ENCODE results near the gene PHF21A.
A peak's percentile ranks its signal among the peaks of the same experiment; 100 is the strongest.

The PHF21A gene

GRCh38 chr11:45968901-45969300, 152.4 kb downstream of the PHF21A start:
- no peak for TF ChIP-seq POLR2AphosphoS5 (IDR thresholded peaks at IDR 0.05; ENCODE audit: low read depth, low read length)
- no peak for TF ChIP-seq TAF1 (IDR thresholded peaks at IDR 0.05; ENCODE audit: borderline replicate concordance, insufficient read depth, low read length)
- no peak for TF ChIP-seq FOXP2 (optimal IDR thresholded peaks at IDR 0.05; ENCODE audit: borderline replicate concordance, extremely low read depth, extremely low read length, insufficient read depth)
- TF ChIP-seq SIN3A (IDR thresholded peaks at IDR 0.05; ENCODE audit: borderline replicate concordance, insufficient read depth, low read length): no peak
- TF ChIP-seq REST (IDR thresholded peaks at IDR 0.05; ENCODE audit: insufficient read depth in 1 of 2, low read depth in 2 of 2, low read length in 2 of 2): no peak

GRCh38 chr11:45967506-45967905, 153.7 kb downstream of the PHF21A start:
- TF ChIP-seq FOXP2 (optimal IDR thresholded peaks at IDR 0.05; ENCODE audit: borderline replicate concordance, extremely low read depth, extremely low read length, insufficient read depth): no peak
- no peak for TF ChIP-seq REST (IDR thresholded peaks at IDR 0.05; ENCODE audit: insufficient read depth in 1 of 2, low read depth in 2 of 2, low read length in 2 of 2)
- TF ChIP-seq SIN3A (IDR thresholded peaks at IDR 0.05; ENCODE audit: borderline replicate concordance, insufficient read depth, low read length): no peak
- no peak for TF ChIP-seq TAF1 (IDR thresholded peaks at IDR 0.05; ENCODE audit: borderline replicate concordance, insufficient read depth, low read length)
- TF ChIP-seq POLR2AphosphoS5 (IDR thresholded peaks at IDR 0.05; ENCODE audit: low read depth, low read length): no peak

- 0 out of 4 replicates have a peak, but pooled peaks of 1 of the 2 experiments have one; percentile 18 for TF ChIP-seq REST (IDR thresholded peaks at IDR 0.05; ENCODE audit: insufficient read depth in 1 of 2, low read depth in 2 of 2, low read length in 2 of 2)
- TF ChIP-seq TAF1 (IDR thresholded peaks at IDR 0.05; ENCODE audit: borderline replicate concordance, insufficient read depth, low read length): no peak
- no peak for TF ChIP-seq POLR2AphosphoS5 (IDR thresholded peaks at IDR 0.05; ENCODE audit: low read depth, low read length)
- TF ChIP-seq SIN3A (IDR thresholded peaks at IDR 0.05; ENCODE audit: borderline replicate concordance, insufficient read depth, low read length): 0 out of 2 replicates have a peak, but pooled peaks have one; percentile 36
- peak; percentile 26 for TF ChIP-seq FOXP2 (optimal IDR thresholded peaks at IDR 0.05; ENCODE audit: borderline replicate concordance, extremely low read depth, extremely low read length, insufficient read depth)
These were observed 156.3 kb downstream of the PHF21A start for GRCh38 chr11:45964911-45965389.

GRCh38 chr11:45961751-45962240, 159.5 kb downstream of the PHF21A start:
- TF ChIP-seq TAF1 (IDR thresholded peaks at IDR 0.05; ENCODE audit: borderline replicate concordance, insufficient read depth, low read length): no peak

- TF ChIP-seq FOXP2 (optimal IDR thresholded peaks at IDR 0.05; ENCODE audit: borderline replicate concordance, extremely low read depth, extremely low read length, insufficient read depth) (no peak), TAF1 (IDR thresholded peaks at IDR 0.05; ENCODE audit: borderline replicate concordance, insufficient read depth, low read length) (no peak), REST (IDR thresholded peaks at IDR 0.05; ENCODE audit: insufficient read depth in 1 of 2, low read depth in 2 of 2, low read length in 2 of 2) (no peak), POLR2AphosphoS5 (IDR thresholded peaks at IDR 0.05; ENCODE audit: low read depth, low read length) (no peak), SIN3A (IDR thresholded peaks at IDR 0.05; ENCODE audit: borderline replicate concordance, insufficient read depth, low read length) (no peak)
These were observed 160.7 kb downstream of the PHF21A start for GRCh38 chr11:45960387-45961095.

Data from PFSK-1 (cell line).